Vagina (tissue), 2 donors: ENCODE measurements around the gene SP7. TPM values are rescaled to one million over a fixed set of nuclear protein-coding genes. Genes with fewer than 3 reads are reported as not detected.
"Not testable (repeated sequence)": the region's sequence is repeated elsewhere in the genome, so short reads cannot be mapped to it uniquely, and the experiment has no call there.

Source experiments
- DNase-seq, 2 donors: peaks; one replicate each; pipeline ENCODE4 v3.0.0-alpha.2; 2017; ENCODE audit errors: extremely low spot score in 2 of 2
- H3K27ac ChIP-seq: fragments of 200-600 bp; sonication (generic); one replicate; pipeline ENCODE4 v1.5.1; 2019
- H3K27me3 ChIP-seq: fragments of 200-600 bp; sonication (generic); one replicate; pipeline ENCODE4 v1.5.1; 2019
- H3K36me3 ChIP-seq, 2 donors: fragments of 200-600 bp; sonication (generic); one replicate each; pipeline ENCODE4 v1.5.1; 2017 to 2019
- H3K4me1 ChIP-seq: fragments of 200-600 bp; sonication (generic); one replicate; pipeline ENCODE4 v1.5.1; 2019
- H3K4me3 ChIP-seq, 2 donors: fragments of 200-600 bp; sonication (generic); 1 replicate in 1 of 2; 2 replicates in 1 of 2; pipeline ENCODE4 v1.5.1; 2016 to 2019
- H3K9me3 ChIP-seq: fragments of 200-600 bp; sonication (generic); one replicate; pipeline ENCODE4 v1.5.1; 2019
- CTCF ChIP-seq, 3 experiments: fragments of 450-650 bp in 2 of 3; fragments of 200-600 bp in 1 of 3; sonication (generic) in 1 of 3; IDR thresholded peaks; one replicate each; pipeline ENCODE4 v1.5.1; 2017 to 2019; ENCODE audit warnings: antibody characterized with exemption in 3 of 3, mild to moderate bottlenecking in 2 of 3, moderate library complexity in 2 of 3
- POLR2A ChIP-seq, 2 donors: fragments of 450-650 bp; IDR thresholded peaks; one replicate each; pipeline ENCODE4 v1.6.1; 2017; ENCODE audit warnings: antibody characterized with exemption in 2 of 2, mild to moderate bottlenecking in 2 of 2, moderate library complexity in 2 of 2
- POLR2AphosphoS5 ChIP-seq, 2 donors: sonication (generic); formaldehyde crosslinking; IDR thresholded peaks; one replicate each; pipeline ENCODE4 v1.9.0; 2017; ENCODE audit warnings: antibody characterized with exemption in 2 of 2, mild to moderate bottlenecking in 2 of 2, low read depth in 1 of 2; ENCODE audit not compliant: insufficient read depth in 1 of 2
- intact Hi-C: fragments of 100-400 bp; cut with DNase I; formaldehyde crosslinking; loops from one replicate; pipeline ENCODE4 v1.15.1; 2023
- total RNA-seq: library from RNA; depleted of rRNA; stranded (reverse); fragments of >200 nt; gene quantifications from one replicate; pipeline ENCODE4 v1.2.3, GENCODE V29; 2016

SP7 gene
- total RNA-seq, 1 donor from 2014 or later = not detected

- intact Hi-C loops = no loop called here
- no peaks in the 10 kb centered on the region for H3K27me3 ChIP-seq
- peak within 1 kb of the TSS; percentile 65 for H3K27ac ChIP-seq
- H3K4me1 ChIP-seq = peaks cover 52% of the 10 kb centered on the region
- H3K9me3 ChIP-seq = no peaks in the 10 kb centered on the region
- DNase-seq = no peak
- H3K36me3 ChIP-seq = peaks cover 0 to 32% of the 10 kb centered on the region in 2 donors
- peak in 1 of 3 experiments; percentile 1 for TF ChIP-seq CTCF (IDR thresholded peaks at IDR 0.05)
- peak; percentile 66 to 81 for TF ChIP-seq POLR2AphosphoS5 (IDR thresholded peaks at IDR 0.05; ENCODE audit: insufficient read depth in 1 of 2, low read depth in 1 of 2)
- no peak for TF ChIP-seq POLR2A (IDR thresholded peaks at IDR 0.05)
- peak within 1 kb of the TSS; percentile 62 to 66 for H3K4me3 ChIP-seq
Measured at GRCh38 chr12:53299454-53300180, 36.5 kb downstream of the SP7 start, which contains the start of gene MYG1. TSS of gene MYG1 (plus strand) at chr12:53299695. CDS start at chr12:53299738, 43 bp downstream.

GRCh38 chr12:53299101-53299453 is 37.1 kb downstream of the SP7 start:
- Histone ChIP-seq H3K27me3 (no peaks in the 10 kb centered on the region), H3K27ac (peak overlapping the region; percentile 65), H3K4me1 (peaks cover 54% of the 10 kb centered on the region), H3K9me3 (no peaks in the 10 kb centered on the region), H3K4me3 (peak overlapping the region; percentile 62 to 66), H3K36me3 (peaks cover 0 to 32% of the 10 kb centered on the region in 2 donors)
- intact Hi-C loops = no loop called here
- DNase-seq = no peak
- TF ChIP-seq POLR2AphosphoS5 (IDR thresholded peaks at IDR 0.05; ENCODE audit: insufficient read depth in 1 of 2, low read depth in 1 of 2) (no peak), CTCF (IDR thresholded peaks at IDR 0.05) (no peak), POLR2A (IDR thresholded peaks at IDR 0.05) (no peak)

GRCh38 chr12:53298164-53298563 is 38.0 kb downstream of the SP7 start:
- no peak for DNase-seq
- intact Hi-C loops = no loop called here
- Histone ChIP-seq H3K4me3 (no peak overlapping the region), H3K36me3 (peaks cover 0 to 27% of the 10 kb centered on the region in 2 donors), H3K9me3 (no peaks in the 10 kb centered on the region), H3K27ac (no peak overlapping the region), H3K4me1 (peaks cover 54% of the 10 kb centered on the region), H3K27me3 (no peaks in the 10 kb centered on the region)
- TF ChIP-seq CTCF (IDR thresholded peaks at IDR 0.05) (no peak), POLR2AphosphoS5 (IDR thresholded peaks at IDR 0.05; ENCODE audit: insufficient read depth in 1 of 2, low read depth in 1 of 2) (no peak), POLR2A (IDR thresholded peaks at IDR 0.05) (no peak)

- H3K9me3 ChIP-seq, H3K4me3 ChIP-seq, intact Hi-C loops, H3K27me3 ChIP-seq, DNase-seq: not testable (repeated sequence)
- Histone ChIP-seq H3K27ac (peak overlapping the region; percentile 86), H3K4me1 (peaks cover 51% of the 10 kb centered on the region), H3K36me3 (peaks cover 0 to 17% of the 10 kb centered on the region in 2 donors)
Measured at GRCh38 chr12:53297106-53297505, 39.0 kb downstream of the SP7 start.

GRCh38 chr12:53295891-53296219 is 40.3 kb downstream of the SP7 start:
- peak overlapping the region; percentile 86 for H3K27ac ChIP-seq
- no peaks in the 10 kb centered on the region for H3K9me3 ChIP-seq
- H3K36me3 ChIP-seq = peaks cover 0 to 12% of the 10 kb centered on the region in 2 donors
- peaks cover 45% of the 10 kb centered on the region for H3K4me1 ChIP-seq
- H3K27me3 ChIP-seq = no peaks in the 10 kb centered on the region
- intact Hi-C loops = no loop called here
- peak overlapping the region; percentile 82 to 92 for H3K4me3 ChIP-seq
- no peak for DNase-seq
- TF ChIP-seq POLR2A (IDR thresholded peaks at IDR 0.05) (no peak), CTCF (IDR thresholded peaks at IDR 0.05) (no peak), POLR2AphosphoS5 (IDR thresholded peaks at IDR 0.05; ENCODE audit: insufficient read depth in 1 of 2, low read depth in 1 of 2) (no peak)
